Measurements from ENCODE around the gene PPP2R5C.

PPP2R5C gene

GRCh38 chr14:101882141-101882935 lies 120.8 kb downstream of the PPP2R5C start:
- H2BK120ac ChIP-seq (ENCODE audit: low read depth, low read length) = no peak overlapping the region
- H3K4me3 ChIP-seq (ENCODE audit: insufficient read depth in 1 of 2, low read depth in 1 of 2, low read length in 2 of 2) = no peak overlapping the region
- no peak overlapping the region for H4K91ac ChIP-seq (ENCODE audit: low read length)
- H2BK15ac ChIP-seq (ENCODE audit: low read depth, poor library complexity, severe bottlenecking) = no peak overlapping the region
- H3K79me1 ChIP-seq (replicated peaks; ENCODE audit: low read length, poor library complexity, severe bottlenecking) = peaks cover 39% of the 10 kb centered on the region
- no peak overlapping the region for H3K23ac ChIP-seq (ENCODE audit: low read length in 2 of 2)
- no peak overlapping the region for H3K4me2 ChIP-seq (ENCODE audit: low read length, poor library complexity, severe bottlenecking)
- H2AK5ac ChIP-seq (ENCODE audit: low read length, severe bottlenecking) = no peak overlapping the region
- no peak overlapping the region for H2BK12ac ChIP-seq (ENCODE audit: low read length in 2 of 2)
- DNase-seq = no peak
- H3K36me3 ChIP-seq (ENCODE audit: control insufficient read depth in 1 of 2, insufficient read depth in 2 of 2, low read depth in 1 of 2, low read length in 2 of 2) = peaks cover 49 to 68% of the 10 kb centered on the region in 2 experiments
- H3K9ac ChIP-seq (ENCODE audit: low read length) = no peak overlapping the region
- no peak overlapping the region for H3K14ac ChIP-seq (ENCODE audit: low read length in 2 of 2)
- no peak overlapping the region for H2AFZ ChIP-seq (ENCODE audit: low read depth, low read length)
- H2BK5ac ChIP-seq (ENCODE audit: low read depth, low read length, poor library complexity, severe bottlenecking) = no peak overlapping the region
- no peaks in the 10 kb centered on the region for H3K9me3 ChIP-seq (ENCODE audit: control insufficient read depth, low read length)
- WGBS = 97% methylated on average over 21 of the region's 22 CpGs
- peaks cover 31% of the 10 kb centered on the region for H3K4me1 ChIP-seq (ENCODE audit: control insufficient read depth, insufficient read depth, low read depth, low read length)
- H3K4ac ChIP-seq (ENCODE audit: low read depth in 1 of 2, low read length in 2 of 2) = no peak overlapping the region
- no peak overlapping the region for H3K18ac ChIP-seq (ENCODE audit: low read depth in 1 of 2, low read length in 2 of 2)
- H4K8ac ChIP-seq (ENCODE audit: low read length) = no peak overlapping the region
- H3K27ac ChIP-seq (ENCODE audit: low read length, poor library complexity, severe bottlenecking) = no peak overlapping the region
- no peaks in the 10 kb centered on the region for H3K27me3 ChIP-seq (ENCODE audit: control insufficient read depth in 1 of 2, insufficient read depth in 1 of 2, low read length in 2 of 2)

- over 99% methylated on average over 17 of the region's 17 CpGs for WGBS
Measured at GRCh38 chr14:101884089-101884933, 122.8 kb downstream of the PPP2R5C start.

GRCh38 chr14:101884934-101885576 lies 123.5 kb downstream of the PPP2R5C start:
- Histone ChIP-seq H3K18ac (ENCODE audit: low read depth in 1 of 2, low read length in 2 of 2) (no peak overlapping the region), H3K9ac (ENCODE audit: low read length) (no peak overlapping the region)

More at GRCh38 chr14:101884089-101884933, 122.8 kb downstream of the PPP2R5C start:
- Histone ChIP-seq H3K9ac (ENCODE audit: low read length) (no peak overlapping the region), H3K4me1 (ENCODE audit: control insufficient read depth, insufficient read depth, low read depth, low read length) (peaks cover 14% of the 10 kb centered on the region), H3K27ac (ENCODE audit: low read length, poor library complexity, severe bottlenecking) (no peak overlapping the region), H3K9me3 (ENCODE audit: control insufficient read depth, low read length) (no peaks in the 10 kb centered on the region), H2AFZ (ENCODE audit: low read depth, low read length) (no peak overlapping the region), H2BK15ac (ENCODE audit: low read depth, poor library complexity, severe bottlenecking) (no peak overlapping the region), H2BK120ac (ENCODE audit: low read depth, low read length) (no peak overlapping the region), H4K91ac (ENCODE audit: low read length) (no peak overlapping the region), H3K4me3 (ENCODE audit: insufficient read depth in 1 of 2, low read depth in 1 of 2, low read length in 2 of 2) (no peak overlapping the region), H3K36me3 (ENCODE audit: control insufficient read depth in 1 of 2, insufficient read depth in 2 of 2, low read depth in 1 of 2, low read length in 2 of 2) (peaks cover 60 to 76% of the 10 kb centered on the region in 2 experiments), H3K4ac (ENCODE audit: low read depth in 1 of 2, low read length in 2 of 2) (no peak overlapping the region), H3K14ac (ENCODE audit: low read length in 2 of 2) (no peak overlapping the region), H3K79me1 (replicated peaks; ENCODE audit: low read length, poor library complexity, severe bottlenecking) (peaks cover 48% of the 10 kb centered on the region), H4K8ac (ENCODE audit: low read length) (no peak overlapping the region), H3K23ac (ENCODE audit: low read length in 2 of 2) (no peak overlapping the region), H2BK12ac (ENCODE audit: low read length in 2 of 2) (no peak overlapping the region), H3K4me2 (ENCODE audit: low read length, poor library complexity, severe bottlenecking) (no peak overlapping the region), H3K18ac (ENCODE audit: low read depth in 1 of 2, low read length in 2 of 2) (no peak overlapping the region), H3K27me3 (ENCODE audit: control insufficient read depth in 1 of 2, insufficient read depth in 1 of 2, low read length in 2 of 2) (no peaks in the 10 kb centered on the region), H2AK5ac (ENCODE audit: low read length, severe bottlenecking) (no peak overlapping the region), H2BK5ac (ENCODE audit: low read depth, low read length, poor library complexity, severe bottlenecking) (no peak overlapping the region)
- no peak for DNase-seq

More at GRCh38 chr14:101884934-101885576, 123.5 kb downstream of the PPP2R5C start:
- H2AK5ac ChIP-seq (ENCODE audit: low read length, severe bottlenecking) = no peak overlapping the region
- 98% methylated on average over 19 of the region's 24 CpGs for WGBS
- H3K4me1 ChIP-seq (ENCODE audit: control insufficient read depth, insufficient read depth, low read depth, low read length) = peaks cover 8% of the 10 kb centered on the region
- no peak overlapping the region for H2BK120ac ChIP-seq (ENCODE audit: low read depth, low read length)
- H2BK15ac ChIP-seq (ENCODE audit: low read depth, poor library complexity, severe bottlenecking) = no peak overlapping the region
- no peak overlapping the region for H4K91ac ChIP-seq (ENCODE audit: low read length)
- H3K4ac ChIP-seq (ENCODE audit: low read depth in 1 of 2, low read length in 2 of 2) = no peak overlapping the region
- H3K36me3 ChIP-seq (ENCODE audit: control insufficient read depth in 1 of 2, insufficient read depth in 2 of 2, low read depth in 1 of 2, low read length in 2 of 2) = peaks cover 56 to 80% of the 10 kb centered on the region in 2 experiments
- no peak overlapping the region for H2BK12ac ChIP-seq (ENCODE audit: low read length in 2 of 2)
- peaks cover 44% of the 10 kb centered on the region for H3K79me1 ChIP-seq (replicated peaks; ENCODE audit: low read length, poor library complexity, severe bottlenecking)
- no peak overlapping the region for H3K23ac ChIP-seq (ENCODE audit: low read length in 2 of 2)
- no peak overlapping the region for H3K27ac ChIP-seq (ENCODE audit: low read length, poor library complexity, severe bottlenecking)
- H2AFZ ChIP-seq (ENCODE audit: low read depth, low read length) = no peak overlapping the region
- no peaks in the 10 kb centered on the region for H3K9me3 ChIP-seq (ENCODE audit: control insufficient read depth, low read length)
- no peak overlapping the region for H3K4me3 ChIP-seq (ENCODE audit: insufficient read depth in 1 of 2, low read depth in 1 of 2, low read length in 2 of 2)
- H2BK5ac ChIP-seq (ENCODE audit: low read depth, low read length, poor library complexity, severe bottlenecking) = no peak overlapping the region
- H3K27me3 ChIP-seq (ENCODE audit: control insufficient read depth in 1 of 2, insufficient read depth in 1 of 2, low read length in 2 of 2) = no peaks in the 10 kb centered on the region
- H3K14ac ChIP-seq (ENCODE audit: low read length in 2 of 2) = no peak overlapping the region
- H4K8ac ChIP-seq (ENCODE audit: low read length) = no peak overlapping the region
- no peak for DNase-seq
- H3K4me2 ChIP-seq (ENCODE audit: low read length, poor library complexity, severe bottlenecking) = no peak overlapping the region

Measured in mesenchymal stem cell (in vitro differentiated cells and primary cell).